ENCODE results near the gene PTH1R.

The PTH1R gene

DNA sequence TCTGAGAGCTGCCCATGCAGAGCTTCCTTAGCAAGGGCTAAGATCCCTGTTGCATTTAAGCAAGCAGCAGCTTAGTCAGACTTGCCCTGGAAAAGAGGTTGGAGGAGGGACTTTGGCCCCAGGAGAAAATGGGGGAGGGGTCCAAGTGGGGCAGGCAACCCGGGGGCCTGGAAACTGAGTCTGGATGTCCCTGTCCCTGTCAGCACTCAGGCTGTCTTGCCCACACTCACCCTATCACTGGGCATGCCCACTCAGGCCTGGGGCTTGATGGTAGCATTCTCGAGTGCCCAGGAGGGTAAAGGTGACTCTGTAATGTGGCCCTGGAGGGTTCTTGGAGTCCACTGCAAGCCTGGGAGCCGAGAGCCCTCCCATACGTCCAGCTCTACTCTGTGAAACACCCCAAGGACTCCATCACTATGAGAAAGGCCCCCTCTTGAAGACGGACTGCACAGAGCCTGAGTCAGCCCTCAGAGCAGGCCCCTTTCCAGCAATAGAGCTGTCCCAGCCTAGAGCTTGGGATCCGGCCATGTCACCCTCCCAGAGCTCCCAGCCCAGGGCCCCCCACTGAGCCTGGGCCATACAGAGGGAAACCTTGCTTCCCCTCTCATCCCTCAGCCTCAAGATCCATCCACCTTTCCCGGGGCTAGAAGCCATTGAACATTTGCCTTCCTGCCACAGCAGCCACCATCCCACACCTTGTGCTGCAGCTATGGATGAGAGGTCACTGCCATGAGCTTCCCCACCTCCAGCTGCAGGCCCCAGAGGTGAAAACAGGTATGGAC, 27.6 kb upstream of the PTH1R start:
- no peak for DNase-seq (ENCODE audit: low spot score)

DNA sequence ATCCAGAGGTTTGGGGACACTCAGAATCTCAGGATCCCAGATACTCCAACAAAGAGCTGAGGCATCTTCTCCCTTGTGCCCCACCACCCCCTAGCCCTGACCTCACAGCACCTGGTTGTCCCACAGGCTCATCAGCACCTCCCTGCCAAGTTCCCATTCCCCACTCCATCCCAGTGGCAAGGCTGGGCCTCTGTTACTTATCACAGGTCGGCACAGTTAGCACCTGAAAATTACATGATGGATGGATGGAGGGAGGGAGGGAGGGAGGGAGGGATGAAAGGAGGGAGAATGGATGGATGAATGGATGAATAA, 27.1 kb upstream of the PTH1R start:
- no peak for DNase-seq (ENCODE audit: low spot score)

GRCh38 chr3:46851364-46852333, 25.9 kb upstream of the PTH1R start:
- no peak for DNase-seq (ENCODE audit: low spot score)

GRCh38 chr3:46852334-46852720, 25.2 kb upstream of the PTH1R start:
- no peak for DNase-seq (ENCODE audit: low spot score)

- DNase-seq (ENCODE audit: low spot score), result no peak
These were observed 24.6 kb upstream of the PTH1R start for GRCh38 chr3:46852839-46853355.

DNA sequence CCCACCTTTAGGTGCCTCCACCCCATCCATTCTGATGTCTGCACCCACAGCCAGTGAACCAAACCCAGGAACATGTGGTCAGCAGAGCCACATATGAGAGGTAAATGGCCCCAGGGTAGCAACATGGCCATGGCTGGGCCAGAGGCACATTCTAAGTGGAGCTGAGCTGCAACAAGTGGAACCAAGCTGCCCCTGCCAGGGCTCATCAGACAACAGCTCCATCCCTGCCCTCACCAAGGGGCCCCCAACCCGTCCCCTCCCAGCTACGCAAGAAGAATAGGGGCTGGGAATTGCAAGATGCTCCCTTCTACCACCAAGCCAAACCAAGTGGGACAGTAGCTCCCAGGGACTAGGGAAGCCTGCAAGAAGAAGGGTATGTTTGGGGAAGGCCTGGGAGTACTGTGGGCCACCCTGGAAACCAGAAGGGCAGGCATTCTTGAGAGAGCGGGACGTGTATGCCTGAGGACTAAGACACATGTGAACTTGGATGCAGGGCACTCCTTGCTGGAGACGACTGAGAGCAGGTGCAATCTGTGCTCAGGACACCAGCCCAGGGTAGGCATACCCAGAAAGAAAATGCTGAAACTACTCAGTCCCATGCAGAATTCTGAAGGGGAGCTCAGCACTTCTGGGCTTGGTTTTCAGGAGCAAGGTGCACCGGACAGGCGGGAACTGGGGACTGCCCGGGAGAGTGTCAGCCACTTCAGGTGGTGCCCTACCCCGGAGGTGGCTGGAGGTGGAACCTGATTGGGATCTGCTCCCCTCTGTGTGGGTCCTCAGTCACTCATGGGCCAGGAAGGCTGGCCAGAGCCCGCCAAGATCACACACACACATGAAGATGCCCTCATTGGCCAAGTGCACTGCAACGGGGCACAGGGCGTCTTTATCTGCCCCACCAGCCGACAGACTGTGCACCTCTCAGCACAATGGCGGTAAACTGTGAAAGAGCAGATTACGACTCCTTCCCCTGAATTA, 23.8 kb upstream of the PTH1R start:
- no peak for DNase-seq (ENCODE audit: low spot score)

- no peak for DNase-seq (ENCODE audit: low spot score)
These were observed 22.9 kb upstream of the PTH1R start for GRCh38 chr3:46854555-46854991.

DNA sequence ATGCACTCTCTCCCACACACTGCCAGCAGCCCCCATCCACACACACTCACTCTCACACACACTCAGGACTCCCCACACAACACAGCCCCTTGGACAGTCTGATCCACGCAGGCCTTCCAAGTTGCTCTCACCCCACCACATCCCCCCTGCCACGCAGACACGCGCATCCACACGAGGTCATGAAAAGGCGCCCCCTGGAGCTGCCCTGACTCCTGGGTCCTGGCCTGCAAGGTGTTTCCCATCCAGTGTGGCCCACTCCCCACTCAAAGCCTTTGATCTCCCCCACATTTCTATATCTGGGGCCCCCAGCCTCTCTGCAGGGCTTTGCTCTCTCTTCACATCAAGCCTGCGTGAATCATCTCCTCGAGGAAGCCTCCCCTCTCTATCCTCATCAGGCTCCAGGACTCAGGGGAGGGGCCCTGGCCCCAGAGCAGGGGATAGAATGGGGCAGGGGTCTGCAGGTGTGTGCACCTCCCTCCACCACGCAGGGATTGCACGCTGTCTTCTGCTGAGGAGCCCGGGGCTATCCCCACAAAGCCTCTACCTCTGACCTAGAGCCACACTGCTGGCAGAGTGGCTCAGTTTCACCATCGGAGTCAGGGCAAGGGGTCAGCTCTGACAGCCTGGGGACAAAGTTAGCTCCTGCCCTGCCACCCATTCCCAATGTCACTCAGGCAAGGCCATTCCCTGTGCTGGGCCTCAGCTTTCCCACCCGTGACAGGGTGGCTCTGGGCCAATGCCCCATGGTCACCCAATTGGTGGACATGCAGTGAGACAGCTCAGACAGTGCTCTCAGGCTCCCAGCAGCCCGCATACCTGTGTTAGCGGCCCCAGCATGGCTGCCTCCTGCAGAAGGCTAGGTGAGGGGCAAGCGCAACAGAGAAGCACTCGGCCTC, 20.7 kb upstream of the PTH1R start:
- no peak for DNase-seq (ENCODE audit: low spot score)

DNA sequence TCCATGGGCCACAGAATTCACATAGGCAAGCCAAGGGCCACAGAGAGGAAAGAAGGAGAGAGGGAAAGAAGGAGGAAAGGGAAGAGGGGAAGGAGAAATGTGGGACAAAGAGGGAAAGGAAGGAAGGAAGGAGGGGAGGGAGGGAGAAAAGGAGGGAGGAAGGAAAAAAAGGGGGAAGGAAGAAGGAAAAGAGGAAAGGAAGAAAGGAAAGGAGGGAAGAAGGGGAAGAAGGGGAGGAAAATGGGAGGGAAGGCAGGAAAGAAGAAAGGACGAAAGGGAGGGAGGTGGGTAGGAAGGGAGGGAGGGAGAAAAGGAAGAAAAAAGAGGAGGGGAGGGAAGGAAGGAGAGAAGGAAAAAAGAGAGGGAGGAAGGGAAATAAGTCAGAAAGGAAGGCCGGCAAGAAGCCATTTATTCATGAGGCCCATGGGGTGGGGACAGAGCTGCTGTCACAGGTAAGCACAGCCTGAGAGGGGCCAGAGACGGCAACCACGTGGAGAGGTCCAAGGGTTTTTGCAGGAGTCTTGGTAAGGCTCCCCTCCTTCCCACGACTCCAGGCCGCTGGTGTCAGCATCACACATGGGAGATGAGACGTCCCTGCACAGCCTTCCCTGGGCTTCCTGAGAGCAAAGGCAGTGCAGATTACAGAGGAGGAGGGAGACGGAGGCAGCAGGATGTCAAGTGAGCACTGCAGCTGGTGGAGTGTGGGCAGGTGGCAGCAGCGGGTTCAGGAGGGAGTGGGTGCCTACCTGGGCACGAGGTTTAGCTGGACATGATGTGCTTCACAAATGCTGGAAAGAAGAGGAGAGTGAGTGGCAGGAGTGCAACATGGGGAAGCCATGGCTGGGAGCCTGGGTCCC, 19.8 kb upstream of the PTH1R start:
- no peak for DNase-seq (ENCODE audit: low spot score)

GRCh38 chr3:46858456-46858855, 19.1 kb upstream of the PTH1R start:
- DNase-seq (ENCODE audit: low spot score), result no peak

DNA sequence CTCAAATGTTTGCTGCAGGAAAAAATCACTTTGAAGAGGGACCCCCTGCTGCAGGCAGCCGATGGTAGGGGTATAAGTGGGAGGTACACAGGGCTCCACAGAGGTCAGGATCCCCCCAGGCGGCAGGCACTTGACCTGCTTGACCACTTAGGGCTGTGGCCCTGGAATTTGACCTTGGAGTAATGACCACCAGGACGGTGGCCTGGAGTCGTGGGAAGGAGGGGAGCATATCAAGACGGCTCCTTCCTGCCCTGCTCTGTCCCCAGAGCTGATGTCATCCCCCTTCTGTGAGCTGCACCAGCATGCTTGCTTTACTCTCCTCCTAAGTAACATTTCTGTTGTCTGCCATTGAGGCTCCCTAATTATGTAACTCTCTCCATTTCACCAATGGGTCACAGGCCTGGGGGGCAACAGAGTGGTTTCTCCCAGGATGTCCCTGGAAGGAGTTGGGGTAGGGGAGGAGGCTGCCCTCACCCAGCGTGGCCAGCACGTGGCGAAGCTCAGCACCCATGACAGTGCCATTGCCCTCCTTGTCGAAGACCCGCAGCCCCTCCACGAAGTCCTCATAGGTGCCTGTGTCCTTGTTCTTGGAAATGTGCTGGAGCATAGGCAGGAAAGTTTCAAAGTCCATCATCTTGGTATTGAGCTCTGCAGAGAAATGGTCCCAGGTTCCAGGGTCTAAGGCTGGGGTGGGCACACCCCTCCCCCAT, 18.4 kb upstream of the PTH1R start:
- DNase-seq (ENCODE audit: low spot score), result no peak

DNA sequence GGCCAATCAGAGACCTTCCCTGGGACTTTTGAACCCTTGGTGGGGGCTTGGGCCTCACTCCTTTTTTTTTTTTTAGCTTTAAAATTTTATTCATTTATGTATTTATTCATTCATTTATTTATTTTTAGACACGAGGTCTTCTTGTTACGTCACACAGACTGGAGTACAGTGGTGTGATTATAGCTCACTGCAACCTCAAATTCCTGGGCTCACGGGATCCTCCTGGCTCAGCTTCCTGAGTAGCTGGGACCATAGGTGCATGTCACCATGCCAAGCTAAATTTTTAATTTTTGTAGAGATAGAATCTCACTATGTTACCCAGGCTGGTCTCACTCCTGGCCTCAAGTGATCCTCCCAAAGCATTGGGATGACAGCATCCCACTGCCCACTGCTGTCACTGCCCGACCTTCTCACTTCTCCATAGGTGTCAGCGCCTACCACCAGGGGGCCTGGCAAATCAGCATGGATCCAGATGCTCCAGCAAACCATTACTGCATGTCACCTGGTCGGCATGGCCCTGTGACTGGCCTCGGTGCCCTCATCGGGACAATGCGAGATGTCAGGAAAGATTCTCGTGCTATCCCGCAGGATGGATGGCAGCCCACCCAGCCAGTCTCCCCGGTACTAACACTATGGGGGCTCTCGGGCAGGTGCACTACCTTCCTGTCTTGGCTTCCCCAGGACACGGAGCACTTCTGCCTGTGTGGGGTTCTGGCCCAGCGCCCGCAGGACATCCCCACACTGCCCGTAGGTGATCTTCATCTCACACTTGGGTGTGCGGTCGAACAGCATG, 17.3 kb upstream of the PTH1R start:
- peak; percentile 22 for DNase-seq (ENCODE audit: low spot score)

DNA sequence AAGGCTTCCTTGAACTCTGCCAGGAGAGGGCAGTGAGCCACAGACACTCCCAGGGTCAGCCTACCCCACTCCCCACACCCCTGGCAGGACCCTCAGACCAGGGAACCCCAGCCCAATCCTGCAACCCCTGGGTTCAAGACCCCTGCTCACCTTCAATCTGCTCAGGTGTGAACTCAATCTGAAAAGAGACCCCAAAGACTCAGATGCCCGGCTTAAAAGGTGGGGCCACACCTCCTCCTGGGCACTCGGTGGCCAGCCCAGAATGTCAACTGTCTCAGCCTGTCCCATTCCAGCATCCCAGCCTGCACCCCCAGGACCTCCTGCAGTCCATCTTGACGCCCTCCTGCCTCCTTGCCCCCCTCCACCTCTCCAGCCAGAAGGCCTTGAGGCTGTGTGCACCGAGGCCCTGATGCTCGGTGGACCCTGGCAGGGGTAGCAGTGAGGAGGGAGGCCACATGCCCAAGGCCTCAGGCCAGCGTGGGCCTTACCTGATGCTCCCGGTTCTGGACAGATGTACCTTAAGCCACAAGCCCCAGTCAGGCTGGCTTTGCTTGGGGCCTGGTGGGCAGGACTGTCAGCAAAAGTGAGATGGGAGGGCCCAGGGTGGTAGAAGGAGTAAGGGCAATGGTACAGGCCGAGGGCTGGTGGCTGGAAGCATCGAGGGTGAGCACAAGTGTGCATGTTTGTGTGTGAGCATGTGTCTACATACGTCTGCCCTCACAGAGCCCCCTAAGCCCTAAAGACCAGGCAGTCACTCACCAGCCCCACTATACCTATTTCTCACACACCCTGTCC, 16.5 kb upstream of the PTH1R start:
- DNase-seq (ENCODE audit: low spot score), result no peak

DNA sequence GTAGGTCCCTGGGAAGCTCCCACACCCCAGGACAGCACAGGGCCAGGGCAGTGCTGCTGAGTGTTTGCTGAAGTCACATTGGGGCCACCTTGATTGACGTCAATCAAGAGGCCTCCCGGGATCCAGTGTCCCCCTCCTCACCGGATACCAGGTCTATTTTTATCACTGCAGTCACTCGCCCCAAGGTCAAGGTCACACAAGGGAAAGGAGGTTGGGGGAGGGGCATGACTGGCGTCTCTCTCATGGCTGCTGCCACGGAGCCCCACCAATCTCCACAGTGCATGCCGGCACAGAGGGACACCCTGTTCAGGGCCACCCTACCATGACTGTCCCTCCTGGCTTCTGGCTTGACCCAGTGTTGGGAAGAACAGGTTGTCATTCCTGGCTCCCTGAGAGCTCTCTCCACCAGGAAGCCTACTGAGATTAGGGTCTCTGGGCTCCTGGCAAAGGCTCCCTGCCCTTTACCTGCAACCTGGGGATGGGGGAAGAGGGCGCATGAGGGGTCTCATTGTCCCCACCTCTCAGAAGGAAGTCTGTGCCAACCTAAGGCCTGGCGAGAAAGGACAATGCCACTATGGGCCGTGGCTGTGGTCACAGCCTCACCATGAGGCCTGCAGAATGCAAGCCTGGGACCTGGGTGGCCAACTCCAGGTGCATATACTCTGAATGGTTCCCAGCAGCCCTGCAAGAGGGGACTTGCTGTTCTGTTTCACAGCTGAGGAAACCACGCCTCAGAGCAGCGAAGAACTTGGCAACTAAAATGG, 15.7 kb upstream of the PTH1R start:
- no peak for DNase-seq (ENCODE audit: low spot score)

DNA sequence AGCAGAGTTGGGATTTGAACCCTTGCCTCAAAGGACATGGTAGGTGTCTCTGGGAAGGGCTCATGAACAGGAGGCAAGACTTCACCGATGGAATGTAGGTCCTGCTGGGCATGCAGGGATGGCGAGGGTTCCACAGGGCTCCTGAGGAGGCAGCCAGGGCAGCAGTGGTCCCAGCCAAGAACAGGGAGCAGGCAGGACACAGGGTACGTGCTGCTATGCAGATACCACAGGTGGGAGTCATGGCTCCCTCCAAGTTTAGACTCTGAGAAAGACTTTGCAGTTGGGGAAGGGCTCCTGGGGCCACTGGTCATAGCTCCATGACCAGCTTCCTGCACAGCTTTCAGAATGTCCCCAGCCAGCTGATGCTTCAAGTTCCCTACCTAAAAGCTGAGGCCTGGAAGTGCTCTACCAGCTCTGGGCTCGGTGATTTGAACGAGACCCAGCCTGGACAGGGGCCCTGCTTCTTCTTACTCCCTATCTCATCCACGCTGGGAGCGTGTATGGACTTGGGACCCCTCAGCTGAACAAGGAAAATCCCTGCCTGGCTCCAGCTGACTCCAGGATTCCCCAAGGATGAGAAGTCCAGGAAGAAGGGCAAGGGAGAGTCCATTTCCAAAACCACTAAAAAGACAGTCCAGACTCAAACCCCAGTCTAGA, 15.0 kb upstream of the PTH1R start:
- no peak for DNase-seq (ENCODE audit: low spot score)

- DNase-seq (ENCODE audit: low spot score), result no peak
These were observed 14.2 kb upstream of the PTH1R start, which contains the start of gene MYL3 for GRCh38 chr3:46863261-46863782. Gene MYL3 (minus strand): TSS chr3:46863444. CDS start chr3:46863390, 54 bp downstream.

Data from activated CD4-positive, alpha-beta T cell treated with anti-CD3 and anti-CD28 coated beads, Interleukin-2, Interleukin-4, amounts not matched to agents 100 ng/mL and 50 ng/mL, durations not matched to agents 16 hours and 8 hours (primary cell).